GM11168 (cell line): ENCODE measurements around the gene ATRNL1.
"Not testable (repeated sequence)": the region's sequence is repeated elsewhere in the genome, so short reads cannot be mapped to it uniquely, and the experiment has no call there.

Experiments used
- in situ Hi-C: fragments of 300-500 bp; cut with MboI; formaldehyde crosslinking; loops from one replicate; pipeline ENCODE4 v1.12.0; 2022; ENCODE audit warnings: low sequenced_read_pairs; ENCODE audit not compliant: unreplicated experiment

ATRNL1 gene

GRCh38 chr10:115173915-115174443 is 80.8 kb downstream of the ATRNL1 start:
- in situ Hi-C loops = no loop called here

- in situ Hi-C loops = not testable (repeated sequence)
These were observed 114.1 kb downstream of the ATRNL1 start for GRCh38 chr10:115207276-115207675.

- in situ Hi-C loops = no loop called here
These were observed 116.0 kb downstream of the ATRNL1 start for GRCh38 chr10:115209133-115209532.

GRCh38 chr10:115214829-115215228 is 121.7 kb downstream of the ATRNL1 start:
- in situ Hi-C loops = no loop called here

GRCh38 chr10:115219203-115219602 is 126.0 kb downstream of the ATRNL1 start:
- in situ Hi-C loops = no loop called here

- in situ Hi-C loops = no loop called here
These were observed 128.9 kb downstream of the ATRNL1 start for GRCh38 chr10:115222039-115222438.

- in situ Hi-C loops = no loop called here
These were observed 146.6 kb downstream of the ATRNL1 start for GRCh38 chr10:115239761-115240160.

GRCh38 chr10:115250784-115251183 is 157.6 kb downstream of the ATRNL1 start:
- in situ Hi-C loops = no loop called here

GRCh38 chr10:115253765-115254164 is 160.6 kb downstream of the ATRNL1 start:
- in situ Hi-C loops = not testable (repeated sequence)

- in situ Hi-C loops = no loop called here
These were observed 179.3 kb downstream of the ATRNL1 start for GRCh38 chr10:115272482-115272881.

- in situ Hi-C loops = no loop called here
These were observed 185.1 kb downstream of the ATRNL1 start for GRCh38 chr10:115278294-115278693.

- in situ Hi-C loops = no loop called here
These were observed 202.1 kb downstream of the ATRNL1 start for GRCh38 chr10:115295213-115295805.

- in situ Hi-C loops = no loop called here
These were observed 206.9 kb downstream of the ATRNL1 start for GRCh38 chr10:115300080-115300479.

GRCh38 chr10:115319669-115320068 is 226.5 kb downstream of the ATRNL1 start:
- in situ Hi-C loops = not testable (repeated sequence)

GRCh38 chr10:115321360-115321759 is 228.2 kb downstream of the ATRNL1 start:
- in situ Hi-C loops = no loop called here

- in situ Hi-C loops = no loop called here
These were observed 235.2 kb downstream of the ATRNL1 start for GRCh38 chr10:115328331-115328730.

- in situ Hi-C loops = no loop called here
These were observed 242.2 kb downstream of the ATRNL1 start for GRCh38 chr10:115335366-115335765.

GRCh38 chr10:115355162-115355760 is 262.1 kb downstream of the ATRNL1 start:
- in situ Hi-C loops = no loop called here

- in situ Hi-C loops = not testable (repeated sequence)
These were observed 274.8 kb downstream of the ATRNL1 start for GRCh38 chr10:115367920-115368319.

GRCh38 chr10:115379064-115379463 is 285.9 kb downstream of the ATRNL1 start:
- in situ Hi-C loops = no loop called here

- in situ Hi-C loops = no loop called here
These were observed 291.5 kb downstream of the ATRNL1 start for GRCh38 chr10:115384665-115385064.

GRCh38 chr10:115390607-115391006 is 297.4 kb downstream of the ATRNL1 start:
- in situ Hi-C loops = no loop called here
